ENCODE data around the gene RND3.

- TF ChIP-seq, protein P1, sequence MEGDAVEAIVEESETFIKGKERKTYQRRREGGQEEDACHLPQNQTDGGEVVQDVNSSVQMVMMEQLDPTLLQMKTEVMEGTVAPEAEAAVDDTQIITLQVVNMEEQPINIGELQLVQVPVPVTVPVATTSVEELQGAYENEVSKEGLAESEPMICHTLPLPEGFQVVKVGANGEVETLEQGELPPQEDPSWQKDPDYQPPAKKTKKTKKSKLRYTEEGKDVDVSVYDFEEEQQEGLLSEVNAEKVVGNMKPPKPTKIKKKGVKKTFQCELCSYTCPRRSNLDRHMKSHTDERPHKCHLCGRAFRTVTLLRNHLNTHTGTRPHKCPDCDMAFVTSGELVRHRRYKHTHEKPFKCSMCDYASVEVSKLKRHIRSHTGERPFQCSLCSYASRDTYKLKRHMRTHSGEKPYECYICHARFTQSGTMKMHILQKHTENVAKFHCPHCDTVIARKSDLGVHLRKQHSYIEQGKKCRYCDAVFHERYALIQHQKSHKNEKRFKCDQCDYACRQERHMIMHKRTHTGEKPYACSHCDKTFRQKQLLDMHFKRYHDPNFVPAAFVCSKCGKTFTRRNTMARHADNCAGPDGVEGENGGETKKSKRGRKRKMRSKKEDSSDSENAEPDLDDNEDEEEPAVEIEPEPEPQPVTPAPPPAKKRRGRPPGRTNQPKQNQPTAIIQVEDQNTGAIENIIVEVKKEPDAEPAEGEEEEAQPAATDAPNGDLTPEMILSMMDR (conservative IDR thresholded peaks at IDR 0.05), result no peak
- TF ChIP-seq ZFX (IDR thresholded peaks at IDR 0.05), result no peak
Observed at GRCh38 chr2:150478200-150478974, 9.1 kb downstream of the RND3 start.
